ENCODE data around the gene CTR9.

GRCh38 chr11:10725114-10725906, 25.7 kb upstream of the CTR9 start:
- TF ChIP-seq BACH1 (IDR thresholded peaks at IDR 0.05; ENCODE audit: low read length) = no peak
- no peak for TF ChIP-seq CEBPB (IDR thresholded peaks at IDR 0.05; ENCODE audit: low read depth, low read length)
- TF ChIP-seq EGR1 (IDR thresholded peaks at IDR 0.05; ENCODE audit: borderline replicate concordance, low read depth, low read length) = no peak
- no peak for TF ChIP-seq CTCF (IDR thresholded peaks at IDR 0.05; ENCODE audit: control extremely low read depth in 1 of 3, insufficient read depth in 1 of 3, low read depth in 1 of 3, low read length in 3 of 3)
- no peak for TF ChIP-seq CHD1 (IDR thresholded peaks at IDR 0.05; ENCODE audit: low read depth, low read length)
- no peak for TF ChIP-seq YY1 (IDR thresholded peaks at IDR 0.05; ENCODE audit: low read depth, low read length)
- TF ChIP-seq SP1 (IDR thresholded peaks at IDR 0.05; ENCODE audit: low read depth, low read length) = no peak
- no peak for TF ChIP-seq USF2 (IDR thresholded peaks at IDR 0.05; ENCODE audit: low read length)
- no peak for TF ChIP-seq POLR2AphosphoS5 (IDR thresholded peaks at IDR 0.05; ENCODE audit: low read depth, low read length)
- no peak for TF ChIP-seq GABPA (IDR thresholded peaks at IDR 0.05; ENCODE audit: borderline replicate concordance, insufficient read depth, low read length)
- TF ChIP-seq POLR2A (IDR thresholded peaks at IDR 0.05; ENCODE audit: control extremely low read depth in 1 of 2, low read depth in 2 of 2, low read length in 2 of 2) = no peak
- no peak for TF ChIP-seq EP300 (IDR thresholded peaks at IDR 0.05; ENCODE audit: borderline replicate concordance in 1 of 2, low read depth in 2 of 2, low read length in 2 of 2)
- no peak for TF ChIP-seq EZH2 (IDR thresholded peaks at IDR 0.05; ENCODE audit: low read depth, low read length, severe bottlenecking)

Measured in H1 (cell line).